HTR-8/SVneo (cell line): ENCODE results near the gene SOX1.

Source experiments
- DNase-seq: peaks from one replicate; pipeline ENCODE4 v3.0.0; 2011; ENCODE audit warnings: low spot score, mixed read lengths; ENCODE audit not compliant: insufficient read length
- FAIRE-seq: peaks from 2 replicates; lab custom pipeline; 2011; peaks lifted over from hg19 to GRCh38; lab: Jason Lieb, UNC

The SOX1 gene

GRCh38 chr13:112069845-112070251, 2.9 kb downstream of the SOX1 start:
- DNase-seq: no peak
- no peak for FAIRE-seq

DNA sequence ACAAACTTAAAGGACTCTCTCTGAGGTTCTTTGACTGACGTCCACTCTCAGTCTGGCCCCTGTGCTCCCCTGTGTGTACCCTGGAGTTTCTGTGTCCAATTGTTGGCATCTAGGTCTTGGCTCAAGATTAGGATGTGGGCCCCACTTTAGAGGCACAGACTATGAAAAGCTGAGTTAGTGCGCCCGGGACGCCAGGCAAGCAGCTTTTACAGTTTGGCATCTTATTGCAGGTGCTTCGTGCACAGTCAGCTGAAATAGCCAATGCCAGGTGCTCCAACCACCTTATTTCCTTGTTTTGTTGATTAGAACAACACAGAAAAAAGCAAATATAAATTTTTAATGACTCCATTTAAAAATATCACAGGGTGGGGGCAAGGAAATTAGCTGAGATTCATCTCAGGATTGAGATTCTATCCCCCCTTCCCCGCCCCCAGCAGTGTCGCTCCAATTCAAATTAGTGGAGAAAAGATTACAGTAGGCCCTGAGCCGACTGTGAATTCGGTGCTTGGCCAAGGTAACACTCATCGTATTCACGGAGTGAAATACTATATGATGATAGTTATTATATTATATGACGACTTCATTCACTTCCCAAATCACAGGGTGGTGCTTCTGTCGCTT, 4.3 kb downstream of the SOX1 start:
- DNase-seq: no peak
- FAIRE-seq: no peak

GRCh38 chr13:112071723-112072533, 5.0 kb downstream of the SOX1 start:
- FAIRE-seq (no peak), DNase-seq (no peak)

GRCh38 chr13:112072534-112073244, 5.7 kb downstream of the SOX1 start:
- no peak for FAIRE-seq

GRCh38 chr13:112073245-112074138, 6.5 kb downstream of the SOX1 start:
- DNase-seq (no peak), FAIRE-seq (no peak)

More at GRCh38 chr13:112072534-112073244, 5.7 kb downstream of the SOX1 start:
- DNase-seq: no peak

GRCh38 chr13:112074139-112074865, 7.4 kb downstream of the SOX1 start:
- DNase-seq: no peak
- FAIRE-seq: no peak

DNA sequence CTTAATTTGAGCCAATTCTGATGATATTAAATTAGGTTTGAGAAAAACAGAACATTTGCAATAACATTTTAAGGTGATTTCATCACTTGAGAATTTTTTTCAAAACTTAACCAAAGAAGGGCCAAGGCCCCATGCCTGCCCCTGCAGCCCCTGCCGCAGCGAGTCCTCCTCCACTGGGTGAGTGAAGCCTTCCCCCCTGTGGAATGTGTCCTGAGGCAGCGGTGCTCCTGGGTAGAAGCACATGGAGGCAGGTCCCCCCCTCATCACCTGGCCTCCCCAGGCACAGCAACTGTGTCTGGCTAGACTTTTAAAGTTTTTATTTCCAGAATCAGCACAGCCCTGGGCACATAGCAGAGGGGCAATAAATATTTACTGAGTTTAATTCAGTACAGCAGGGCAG, 10.8 kb downstream of the SOX1 start:
- DNase-seq: no peak
- no peak for FAIRE-seq

GRCh38 chr13:112078216-112078615, 11.3 kb downstream of the SOX1 start:
- FAIRE-seq (no peak), DNase-seq (no peak)

DNA sequence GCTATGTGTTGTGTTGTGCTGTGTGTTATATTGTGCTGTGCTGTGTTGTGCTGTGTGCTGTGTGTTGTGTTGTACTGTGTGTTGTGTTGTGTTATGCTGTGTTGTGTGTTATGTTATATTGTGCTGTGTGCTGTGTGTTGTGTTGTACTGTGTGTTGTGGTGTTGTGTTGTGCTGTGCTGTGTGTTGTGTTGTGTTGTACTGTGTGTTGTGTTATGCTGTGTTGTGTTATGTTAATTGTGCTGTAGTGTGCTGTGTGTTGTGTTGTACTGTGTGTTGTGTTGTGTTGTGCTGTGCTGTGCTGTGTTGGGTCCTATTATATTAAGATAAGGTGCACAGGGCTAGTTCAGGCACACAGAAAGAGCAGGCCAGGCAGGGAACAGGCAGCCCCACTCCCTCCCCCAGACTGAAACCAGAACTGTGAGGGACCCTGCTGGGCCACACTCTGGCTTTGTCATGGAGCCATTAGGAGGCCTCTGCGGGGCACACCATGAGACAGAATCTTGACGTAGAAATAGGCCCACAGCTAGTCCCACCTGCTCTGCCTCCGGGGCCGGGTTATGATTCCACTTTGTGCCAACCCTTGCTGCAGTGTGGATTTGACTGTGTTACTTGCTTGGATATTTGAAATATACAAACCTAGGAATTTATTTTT, 12.1 kb downstream of the SOX1 start:
- FAIRE-seq (peak; percentile 94), DNase-seq (no peak)

DNA sequence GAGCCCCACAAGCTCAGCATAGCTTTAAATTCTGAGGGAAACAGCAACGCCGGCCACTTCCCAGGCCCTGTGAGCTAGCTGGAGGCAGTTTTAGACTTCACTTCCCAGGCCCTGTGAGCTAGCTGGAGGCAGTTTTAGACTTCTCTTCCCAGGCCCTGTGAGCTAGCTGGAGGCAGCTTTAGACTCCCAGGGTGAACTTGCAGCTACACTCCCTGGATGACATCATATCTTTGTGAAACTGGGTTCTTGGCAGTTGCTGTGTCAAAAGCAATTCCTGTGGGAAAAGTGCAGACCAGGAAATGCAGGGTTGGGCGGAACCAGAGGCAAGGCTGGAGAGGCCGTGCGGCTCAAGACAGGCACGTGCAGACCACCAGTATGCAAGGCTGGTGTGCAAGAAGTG, 12.7 kb downstream of the SOX1 start:
- FAIRE-seq (no peak), DNase-seq (no peak)

DNA sequence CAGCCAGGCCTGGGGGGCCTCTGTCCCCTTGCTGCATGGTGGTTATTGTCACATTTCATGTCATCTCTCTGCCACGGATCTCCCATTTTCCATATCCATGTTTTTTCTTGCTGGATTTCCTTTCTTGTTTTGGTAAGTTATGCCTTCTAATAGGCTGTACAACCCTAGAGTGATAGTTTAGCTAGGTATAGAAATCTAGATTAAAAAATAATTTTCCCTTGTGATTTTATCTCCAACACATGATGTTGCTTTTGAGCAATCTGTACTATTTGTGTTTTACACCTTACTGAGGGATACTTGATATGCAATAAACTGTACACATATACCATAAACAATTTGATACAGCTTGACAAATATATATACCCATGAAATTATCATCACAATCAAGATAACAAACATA, 17.0 kb downstream of the SOX1 start:
- FAIRE-seq (no peak), DNase-seq (no peak)

DNA sequence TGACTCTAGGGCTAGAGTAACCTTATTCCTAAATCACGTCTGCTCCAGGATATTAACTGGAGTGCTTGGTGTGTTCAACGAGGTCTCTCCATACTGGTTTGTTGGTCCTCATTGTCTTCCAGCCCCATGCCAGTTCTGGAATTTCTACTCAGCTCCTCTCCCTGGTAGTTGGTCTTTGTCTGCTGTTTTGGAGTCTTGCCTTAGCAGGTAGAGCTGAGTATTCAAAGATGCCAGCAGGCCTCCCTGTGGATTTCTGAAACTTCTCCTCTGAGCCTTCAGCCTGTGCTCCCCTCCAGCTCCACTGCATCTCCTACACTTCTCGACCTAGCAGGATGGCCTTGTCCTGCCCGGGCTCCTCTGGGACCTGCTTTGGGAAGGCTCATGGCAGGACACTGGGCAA, 25.5 kb downstream of the SOX1 start:
- FAIRE-seq: no peak
- no peak for DNase-seq

DNA sequence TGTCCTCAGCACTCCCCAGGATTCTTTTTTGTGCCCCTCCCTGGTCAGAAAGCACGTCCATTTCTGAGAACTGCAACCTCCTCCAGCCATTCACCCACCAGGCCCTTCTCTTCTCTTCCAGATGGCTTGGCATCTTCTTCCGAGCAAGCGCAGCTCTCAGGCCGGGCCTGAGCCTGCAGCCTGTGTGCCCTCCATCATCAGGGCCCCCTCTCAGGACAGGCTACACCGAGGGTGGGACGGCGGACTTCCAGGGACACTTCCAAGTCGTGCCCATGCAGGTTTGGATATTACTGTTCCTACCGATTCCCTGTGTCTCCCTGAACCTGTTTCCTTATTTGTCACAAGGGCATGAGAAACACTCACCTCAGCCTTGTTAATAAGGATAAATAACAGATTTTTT, 28.4 kb downstream of the SOX1 start:
- DNase-seq: no peak
- no peak for FAIRE-seq

DNA sequence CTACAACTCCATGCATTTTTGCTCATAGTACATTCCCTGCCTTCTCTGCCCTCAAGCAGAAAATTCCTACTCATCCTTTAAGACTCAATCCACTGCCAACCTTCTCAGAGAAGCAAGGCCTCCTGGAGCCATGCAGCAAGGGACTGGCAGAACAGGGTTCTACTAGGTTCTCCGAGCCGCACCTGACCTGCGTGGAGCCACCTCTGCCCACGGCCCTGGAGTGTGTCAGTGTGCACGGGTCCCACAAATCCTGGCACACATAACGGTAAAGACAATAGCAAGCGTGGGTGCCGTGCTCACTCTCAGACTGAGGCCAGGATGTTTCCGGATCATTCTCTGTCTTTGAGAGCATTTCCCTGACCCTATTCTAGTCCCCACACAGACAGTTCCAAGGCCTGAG, 30.0 kb downstream of the SOX1 start:
- FAIRE-seq: no peak
- no peak for DNase-seq

DNA sequence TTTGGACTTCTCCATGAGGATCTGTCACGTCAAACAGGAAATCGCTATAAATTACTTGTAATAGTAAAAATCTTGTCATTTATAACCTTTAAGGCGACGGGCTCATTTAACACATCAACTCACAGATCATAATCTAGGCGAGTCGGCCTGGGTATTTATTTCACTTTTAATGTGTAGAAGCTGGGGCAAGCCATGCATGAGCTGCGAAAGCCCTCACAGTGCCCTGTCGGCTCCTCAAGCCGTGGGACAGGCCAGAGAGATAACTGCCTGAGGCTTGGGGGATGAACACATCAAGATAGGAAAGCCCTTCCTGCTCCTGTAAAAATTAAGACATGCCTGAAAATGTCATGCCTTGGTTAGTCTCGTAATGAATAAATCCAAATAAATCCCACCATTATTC, 30.8 kb downstream of the SOX1 start:
- FAIRE-seq (no peak), DNase-seq (no peak)

- FAIRE-seq: no peak
Observed at GRCh38 chr13:112098699-112099098, 31.8 kb downstream of the SOX1 start.

DNA sequence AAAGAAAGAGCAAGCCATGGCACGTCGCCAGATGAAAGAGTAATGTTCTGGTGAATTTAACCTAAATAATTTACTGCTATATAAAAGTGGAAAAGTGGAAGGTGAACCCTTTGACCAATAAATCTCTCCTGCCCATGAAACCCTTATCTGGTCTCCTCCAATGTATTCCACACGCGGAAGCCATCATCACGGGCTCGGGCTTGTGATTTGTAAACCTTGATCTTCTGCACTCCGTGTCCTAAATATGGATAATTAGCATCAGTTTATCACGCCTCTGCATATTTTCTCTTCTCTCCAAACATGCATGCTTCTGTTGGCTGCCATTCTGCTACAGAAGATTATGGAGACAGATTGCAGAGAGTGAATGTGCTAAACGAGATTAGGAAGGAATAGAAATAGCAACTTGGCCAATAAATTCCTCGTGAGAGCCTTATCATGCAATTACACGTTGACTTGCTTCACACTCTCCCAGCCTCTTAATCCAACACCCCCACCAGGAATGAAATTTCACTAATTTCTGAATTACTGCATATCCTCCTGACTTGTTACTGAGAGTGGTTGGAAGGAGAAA, 34.5 kb downstream of the SOX1 start:
- FAIRE-seq (no peak), DNase-seq (no peak)

More at GRCh38 chr13:112098699-112099098, 31.8 kb downstream of the SOX1 start:
- no peak for DNase-seq

DNA sequence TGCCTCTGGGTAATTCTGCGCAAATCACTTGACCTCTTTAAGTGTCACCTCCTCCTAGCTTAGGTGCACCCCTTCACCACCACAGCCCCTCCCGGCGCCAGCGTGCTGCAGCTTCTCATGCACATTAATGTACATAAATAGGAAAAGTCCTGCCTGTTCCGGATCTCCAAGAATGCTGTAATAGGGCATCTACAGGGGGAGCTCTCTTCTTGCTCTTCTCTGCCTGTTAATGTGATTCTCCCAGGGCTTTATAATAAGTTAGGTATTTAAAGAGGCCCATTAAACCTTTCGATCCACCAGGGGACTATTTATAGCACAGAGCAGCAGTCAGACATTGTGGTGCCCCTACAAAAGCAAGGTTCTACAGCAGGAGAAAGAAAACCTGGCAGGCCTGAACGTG, 35.3 kb downstream of the SOX1 start:
- DNase-seq: no peak

More for the DNA sequence above, 35.3 kb downstream of the SOX1 start:
- FAIRE-seq: no peak
